GM18519 (cell line): ENCODE measurements around the gene FBXO31.
"Not testable (repeated sequence)": the region's sequence is repeated elsewhere in the genome, so short reads cannot be mapped to it uniquely, and the experiment has no call there.

Source experiments
- ATAC-seq: cut with Tn5 transposase; IDR thresholded peaks from one replicate; pipeline ENCODE4 v1.9.1; 2021; ENCODE audit warnings: mild to moderate bottlenecking, moderate library complexity; ENCODE audit not compliant: unreplicated experiment, low FRiP score

FBXO31 gene

DNA sequence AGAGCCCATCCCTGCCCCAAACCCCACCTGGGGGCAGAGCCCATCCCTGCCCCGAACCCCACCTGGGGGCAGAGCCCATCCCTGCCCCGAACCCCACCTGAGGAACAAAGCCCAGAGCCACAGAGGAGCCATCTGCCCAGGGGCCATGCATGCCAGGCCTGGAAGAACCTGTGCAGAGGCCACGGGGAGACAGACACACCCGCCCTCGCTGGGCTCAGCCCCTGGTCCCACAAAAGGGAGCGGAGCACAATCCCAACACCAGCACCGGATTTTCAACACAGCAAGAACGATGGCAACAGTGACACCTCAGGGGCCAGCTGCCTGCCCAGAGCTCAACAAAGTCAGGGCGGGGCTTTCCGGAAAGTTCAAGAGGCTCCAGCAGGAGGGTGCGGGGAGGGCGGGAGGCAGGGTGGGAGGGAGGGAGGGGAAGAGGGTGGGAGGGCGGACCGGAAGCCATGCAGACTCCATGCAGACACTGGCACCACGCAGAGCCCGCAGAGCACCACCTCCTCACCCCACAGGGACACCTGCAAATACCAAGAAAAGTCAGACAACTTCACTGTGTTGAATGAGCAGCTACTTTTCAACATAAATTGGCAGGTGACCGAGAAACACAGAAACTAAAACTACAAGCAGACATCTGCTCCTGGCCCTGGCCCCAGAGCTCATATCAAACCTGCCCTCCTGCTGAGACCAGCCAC lies 38.5 kb downstream of the FBXO31 start:
- ATAC-seq: no peak

DNA sequence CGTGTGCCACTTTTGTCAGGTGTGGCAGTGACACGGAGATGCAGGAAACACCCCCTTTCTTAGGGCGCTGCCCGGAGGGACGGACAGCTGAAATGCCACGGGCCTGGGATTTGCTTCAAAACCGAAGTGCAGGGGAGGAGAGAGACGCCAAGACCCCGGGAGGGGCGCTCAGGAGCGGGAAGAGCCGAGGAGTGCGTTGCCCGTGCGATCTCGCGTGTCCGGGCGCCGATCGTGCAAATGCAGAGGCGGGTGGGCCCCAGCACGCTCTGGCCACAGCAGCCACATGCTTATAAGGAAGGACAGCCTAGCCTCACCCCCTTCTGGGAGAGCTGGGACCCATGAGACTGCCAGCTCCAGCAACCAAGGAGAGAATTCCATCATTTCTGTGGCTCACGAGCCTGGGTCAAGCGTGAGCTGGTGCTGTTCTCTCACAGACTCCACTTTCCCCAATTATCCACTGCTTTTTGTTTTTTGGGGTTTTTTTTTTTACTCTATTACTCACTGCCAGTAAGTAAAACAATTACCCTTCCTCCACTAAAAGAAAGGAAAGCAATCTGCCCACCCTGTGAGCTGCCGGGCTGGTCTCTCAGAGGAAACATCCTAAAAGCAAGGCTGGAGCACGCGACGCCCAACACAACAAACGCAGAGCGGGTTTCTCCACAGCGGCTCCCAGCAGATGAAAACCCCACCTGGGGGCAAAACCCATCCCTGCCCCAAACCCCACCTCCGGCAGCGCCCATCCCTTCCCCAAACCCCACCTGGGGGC lies 39.2 kb downstream of the FBXO31 start:
- ATAC-seq: no peak

DNA sequence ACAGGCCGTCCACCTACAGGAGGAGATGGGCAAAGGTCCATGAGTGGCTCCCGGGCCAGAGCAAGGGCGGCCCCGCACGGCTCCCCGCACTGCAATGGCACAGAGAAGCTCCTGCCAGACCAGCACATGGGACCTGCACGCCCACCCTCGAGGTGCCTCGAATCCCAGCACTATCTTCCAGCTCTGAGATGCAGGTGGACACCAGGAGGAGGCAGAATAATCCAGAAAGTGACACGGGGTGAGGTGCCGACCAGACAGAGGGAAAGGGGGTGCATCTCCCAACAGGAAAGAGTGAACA lies 39.9 kb downstream of the FBXO31 start:
- no peak for ATAC-seq

DNA sequence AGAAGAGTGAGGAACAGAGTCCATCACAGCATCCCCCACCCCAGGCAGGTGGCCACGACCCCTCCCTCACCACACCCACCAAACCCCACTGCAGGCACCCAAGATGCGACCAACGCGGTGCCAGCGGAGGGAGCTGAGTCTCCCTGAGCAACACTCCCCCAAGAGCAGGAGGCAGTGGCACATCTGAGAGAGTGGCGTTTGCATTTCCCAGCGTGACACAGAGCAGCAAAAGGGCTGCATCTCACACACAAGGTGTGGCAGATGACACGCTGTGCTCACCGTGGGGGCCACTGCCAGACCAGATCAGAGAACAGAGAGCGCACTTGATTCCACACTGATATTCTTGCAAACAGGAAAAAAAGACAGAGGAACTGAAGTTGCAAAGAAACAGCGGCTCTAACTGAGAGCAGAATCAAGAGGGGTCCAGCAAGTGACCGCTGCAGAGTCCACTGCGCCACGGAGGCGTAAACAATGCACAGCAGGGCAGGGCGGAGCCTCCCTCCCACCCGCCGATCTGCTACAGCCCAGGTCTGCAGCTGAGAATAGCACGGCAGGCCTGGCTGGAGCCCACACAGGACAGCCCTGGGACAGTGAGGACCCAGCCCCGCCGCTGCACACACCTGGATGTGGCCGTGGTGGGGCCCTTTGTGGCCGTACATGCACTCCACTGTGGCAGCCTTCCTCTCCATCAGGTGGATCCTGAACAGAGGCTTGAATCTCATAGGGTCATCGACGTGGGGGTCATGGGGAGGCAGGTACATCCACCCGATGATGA lies 40.4 kb downstream of the FBXO31 start:
- ATAC-seq: no peak

DNA sequence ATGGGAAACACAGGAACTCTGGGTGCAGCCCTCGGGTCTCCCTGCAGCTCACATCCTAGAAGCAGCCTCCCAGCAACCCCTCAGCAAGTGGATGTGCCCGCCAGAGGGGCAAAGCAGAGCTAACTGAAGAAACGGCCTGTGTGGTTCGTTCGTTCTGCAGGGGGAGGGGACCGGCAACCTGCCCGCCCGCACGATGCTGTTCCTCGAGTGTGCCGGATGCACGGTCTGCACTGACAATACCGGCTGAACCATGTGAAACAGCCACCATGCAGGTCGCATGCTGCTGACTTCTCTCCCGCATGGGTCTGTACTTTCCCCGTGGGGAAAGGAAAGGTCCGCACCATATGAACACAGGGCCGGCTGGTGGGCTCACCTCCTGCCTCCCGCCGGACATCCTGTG lies 41.1 kb downstream of the FBXO31 start:
- no peak for ATAC-seq

DNA sequence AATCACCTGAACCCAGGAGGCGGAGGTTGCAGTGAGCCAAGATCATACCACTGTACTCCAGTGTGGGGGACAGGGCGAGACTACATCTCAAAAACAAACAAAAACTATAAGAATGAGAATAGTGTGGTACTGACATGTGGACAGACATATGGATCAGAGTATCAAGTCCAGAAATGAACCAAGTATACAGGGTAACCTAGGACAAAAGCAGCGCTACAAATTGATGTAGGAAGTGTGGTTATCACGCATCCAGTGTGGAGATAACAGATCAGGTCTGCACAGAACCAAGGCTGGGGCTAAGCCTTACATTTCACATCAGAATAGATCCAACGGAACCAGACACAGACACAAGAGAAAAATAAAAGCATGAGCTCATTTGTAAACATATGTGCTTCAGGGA lies 43.4 kb downstream of the FBXO31 start:
- ATAC-seq: no peak

DNA sequence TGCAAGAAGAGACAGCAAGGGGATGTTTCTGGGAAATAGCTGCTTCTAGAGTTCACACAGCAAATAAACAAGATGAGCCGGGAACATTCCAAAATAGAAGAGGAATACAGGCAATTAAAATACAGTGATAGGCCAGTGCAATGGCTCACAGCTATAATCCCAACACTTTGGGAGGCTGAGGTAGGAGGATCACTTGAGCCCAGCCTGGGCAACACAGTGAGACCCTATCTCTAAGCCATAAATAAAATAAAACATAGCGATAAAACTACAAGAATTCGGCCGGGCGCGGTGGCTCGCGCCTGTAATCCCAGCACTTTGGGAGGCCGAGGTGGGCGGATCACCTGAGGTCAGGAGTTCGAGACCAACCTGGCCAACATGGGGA lies 43.9 kb downstream of the FBXO31 start:
- ATAC-seq: not testable (repeated sequence)

DNA sequence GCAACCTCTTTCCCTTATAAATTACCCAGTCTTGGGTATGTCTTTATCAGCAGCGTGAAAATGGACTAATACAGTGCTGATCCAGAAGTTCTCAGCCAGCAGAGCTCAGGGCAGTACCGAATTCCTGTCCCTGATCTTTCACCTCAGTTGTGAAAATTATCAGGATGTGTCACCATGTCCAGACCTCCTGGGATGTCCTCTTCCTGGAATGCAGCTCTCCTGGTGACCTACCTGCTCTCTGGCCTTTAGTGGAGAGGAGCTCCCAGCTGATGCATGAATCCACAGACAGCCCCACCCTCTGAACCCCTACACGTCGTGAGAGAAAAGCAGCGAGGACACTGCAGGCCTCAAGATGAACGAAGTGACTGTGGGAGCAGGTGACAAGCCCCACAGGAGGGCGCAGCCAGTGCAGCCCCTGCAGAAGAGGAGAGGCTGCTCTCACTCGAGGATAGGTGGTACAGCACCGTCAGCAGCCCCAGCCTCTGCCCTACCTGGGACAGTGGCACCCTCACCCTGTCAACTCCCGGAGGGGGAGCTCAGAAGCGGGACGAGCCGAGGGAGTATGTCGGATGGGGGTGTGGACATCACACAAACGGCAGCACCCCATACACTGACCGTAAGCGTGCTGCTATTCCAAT lies 44.4 kb downstream of the FBXO31 start:
- ATAC-seq: no peak

DNA sequence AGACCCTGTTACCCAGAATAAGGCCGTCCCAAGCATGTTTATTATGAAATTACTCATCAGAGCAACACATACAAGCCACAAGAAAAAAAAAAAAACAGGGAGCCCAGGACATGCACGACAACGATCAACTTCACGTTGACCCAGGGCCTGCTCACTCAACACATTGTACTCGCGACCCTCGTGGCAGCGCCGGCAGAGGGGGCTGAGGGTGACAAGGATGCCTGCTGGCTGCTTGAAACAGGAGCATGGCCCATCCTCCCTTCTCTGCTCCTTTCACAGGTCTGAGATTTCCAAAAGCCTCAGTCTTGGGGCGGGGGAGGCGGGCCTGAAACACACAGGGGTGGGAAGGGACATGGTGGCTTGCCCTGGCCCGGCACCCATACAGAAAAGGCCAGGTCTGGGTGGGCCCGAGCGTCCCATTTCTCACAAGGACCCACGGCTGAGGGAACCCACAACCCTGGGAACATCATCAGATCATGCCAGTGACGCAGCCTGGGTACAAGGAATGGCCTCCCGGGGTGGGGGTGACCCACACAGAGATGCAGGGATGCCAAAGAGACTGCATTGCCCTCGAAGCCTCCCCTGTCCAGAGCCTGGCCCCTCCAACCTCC lies 45.3 kb downstream of the FBXO31 start:
- ATAC-seq: no peak

DNA sequence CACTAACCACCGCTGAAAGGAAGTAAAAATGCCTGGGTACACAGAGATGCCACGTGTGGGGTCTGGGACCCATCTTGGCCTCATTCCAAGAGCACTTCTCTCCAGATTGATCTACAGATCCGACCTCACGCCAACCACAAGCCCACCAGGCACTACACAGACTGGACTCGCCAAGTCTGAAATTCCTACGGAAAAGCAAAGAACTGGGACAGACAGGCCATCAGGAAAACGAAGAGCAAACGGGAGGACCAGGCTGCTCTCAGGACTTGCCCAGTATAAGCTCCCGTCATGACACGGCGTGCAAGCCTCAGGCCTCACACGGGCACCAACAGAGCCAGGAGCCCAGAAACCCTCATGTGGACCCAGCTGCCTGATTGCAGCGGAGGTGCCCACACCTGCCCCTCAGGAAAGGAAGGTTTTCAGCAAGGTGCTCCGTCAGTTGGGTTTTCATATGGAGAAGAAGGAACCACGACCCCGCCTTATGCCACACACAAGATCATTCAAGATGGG lies 46.3 kb downstream of the FBXO31 start:
- no peak for ATAC-seq

DNA sequence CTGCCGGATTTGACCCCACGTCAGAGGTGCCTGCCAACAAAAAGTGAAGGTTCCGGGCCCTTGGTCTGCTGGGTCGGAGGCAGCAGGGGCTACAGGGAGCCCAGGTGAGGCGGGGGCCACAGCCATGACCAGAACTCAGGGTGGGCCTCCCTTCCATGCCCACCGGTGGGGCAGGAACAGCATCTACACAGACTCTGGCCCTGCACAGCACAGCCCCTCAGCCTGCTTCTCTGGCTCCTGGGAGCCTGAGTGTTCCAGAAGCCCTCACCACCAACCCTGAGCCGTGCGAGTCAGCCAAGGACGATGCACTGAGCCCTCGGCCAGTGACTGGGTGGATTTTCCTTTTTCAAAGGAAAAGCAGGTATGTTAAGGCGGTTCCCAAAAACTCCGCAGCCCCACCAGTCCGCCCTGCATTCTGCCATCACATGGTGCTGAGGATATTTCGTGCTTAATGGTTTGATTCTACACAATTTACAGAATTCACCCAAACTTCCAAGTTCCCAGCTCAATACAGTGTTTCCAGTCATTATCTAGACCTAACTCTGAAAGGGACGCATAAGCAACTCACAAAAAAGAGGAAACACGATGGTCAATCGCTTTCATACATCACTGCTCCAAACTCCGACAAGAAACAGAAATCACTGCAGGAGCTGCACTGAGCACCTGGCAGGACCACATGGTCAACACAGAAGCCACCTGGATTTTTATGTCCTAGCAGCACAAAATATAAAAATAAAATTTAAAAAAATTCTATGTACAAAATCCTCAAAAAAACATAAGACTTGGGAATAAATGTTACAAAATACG lies 46.9 kb downstream of the FBXO31 start:
- ATAC-seq: no peak

DNA sequence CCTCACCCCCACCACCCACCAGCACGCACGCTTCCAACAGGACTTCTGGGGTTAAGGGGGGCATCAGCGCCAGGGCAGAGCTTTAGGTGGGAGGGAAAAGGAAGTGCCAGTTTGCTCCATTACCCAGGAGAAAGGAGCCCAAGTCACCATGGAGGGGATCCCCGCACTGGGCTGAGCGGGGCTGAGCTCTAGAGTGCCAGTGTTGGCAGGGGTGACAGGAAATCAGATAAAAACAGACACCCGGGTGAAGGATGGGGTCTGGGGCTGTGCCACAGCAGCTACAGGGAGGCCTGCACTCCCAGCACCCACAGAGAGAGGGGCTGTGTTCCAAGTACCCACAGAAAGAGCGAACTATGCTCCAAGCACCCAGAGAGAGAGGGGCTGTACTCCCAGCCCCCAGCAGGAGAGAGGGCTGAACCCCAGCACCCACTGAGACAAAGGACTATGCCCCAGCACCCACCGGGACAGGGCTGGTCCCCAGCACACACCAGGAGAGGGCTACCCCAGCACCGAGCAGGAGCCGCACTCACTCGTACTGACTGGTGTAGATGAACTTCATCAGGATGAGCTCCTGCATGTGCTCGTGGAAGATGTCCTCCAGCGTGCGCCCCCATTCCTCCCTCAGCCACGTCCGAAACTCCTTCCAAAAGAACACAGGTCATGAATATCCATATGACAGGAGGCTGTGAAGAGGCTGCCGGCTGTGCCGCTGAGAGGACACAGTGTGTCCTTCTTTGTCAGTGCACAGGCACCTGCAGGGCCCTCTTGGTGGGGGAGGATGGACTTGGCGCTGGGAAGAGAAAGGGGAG lies 47.7 kb downstream of the FBXO31 start:
- no peak for ATAC-seq

DNA sequence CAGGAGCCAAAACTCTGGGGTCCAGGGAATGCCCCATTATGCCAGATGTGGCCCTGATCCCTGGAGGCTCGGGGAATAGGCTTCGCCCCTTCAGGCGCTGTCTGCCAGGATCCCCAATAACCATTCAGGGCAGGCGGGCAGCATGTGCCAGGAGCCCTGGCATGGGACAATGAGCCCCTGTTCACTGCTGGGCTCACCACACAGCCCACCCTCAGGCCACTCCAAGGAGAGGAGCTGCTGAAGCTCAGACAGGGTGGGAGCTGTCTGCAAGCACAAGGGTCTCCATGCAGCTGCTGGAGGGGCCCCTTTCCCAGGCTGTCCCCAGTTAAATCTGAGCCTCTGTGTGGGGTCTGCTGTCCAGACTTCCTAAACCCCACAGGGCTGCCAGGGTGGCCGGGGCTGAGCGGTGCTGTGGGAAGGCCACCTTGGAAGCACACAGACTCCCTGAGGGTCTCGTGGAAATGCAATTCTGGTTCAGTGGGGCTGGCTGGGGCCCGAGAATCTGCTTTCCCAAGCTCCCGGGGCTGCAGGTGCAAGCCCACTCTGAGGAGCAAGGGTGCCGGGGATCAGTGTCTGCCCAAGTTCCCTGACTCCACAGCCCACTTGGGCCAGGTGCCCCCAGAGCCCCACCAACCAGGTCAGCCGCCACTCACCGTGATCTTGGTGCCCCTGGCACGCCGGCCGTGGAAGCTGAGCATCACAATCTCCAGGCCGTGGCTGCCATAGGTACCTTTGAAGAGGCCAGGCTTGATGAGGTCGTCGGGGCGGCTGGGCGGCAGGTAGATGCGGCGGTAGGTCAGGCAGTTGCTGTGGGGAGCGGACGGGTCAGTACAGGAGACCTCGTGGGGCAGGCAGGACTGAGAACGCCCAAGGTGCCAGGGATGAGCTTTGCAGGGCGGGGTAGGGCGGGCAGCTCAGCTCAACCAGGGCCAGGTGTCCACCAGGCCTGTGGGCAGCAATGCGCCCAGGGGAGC lies 48.6 kb downstream of the FBXO31 start:
- ATAC-seq: no peak

DNA sequence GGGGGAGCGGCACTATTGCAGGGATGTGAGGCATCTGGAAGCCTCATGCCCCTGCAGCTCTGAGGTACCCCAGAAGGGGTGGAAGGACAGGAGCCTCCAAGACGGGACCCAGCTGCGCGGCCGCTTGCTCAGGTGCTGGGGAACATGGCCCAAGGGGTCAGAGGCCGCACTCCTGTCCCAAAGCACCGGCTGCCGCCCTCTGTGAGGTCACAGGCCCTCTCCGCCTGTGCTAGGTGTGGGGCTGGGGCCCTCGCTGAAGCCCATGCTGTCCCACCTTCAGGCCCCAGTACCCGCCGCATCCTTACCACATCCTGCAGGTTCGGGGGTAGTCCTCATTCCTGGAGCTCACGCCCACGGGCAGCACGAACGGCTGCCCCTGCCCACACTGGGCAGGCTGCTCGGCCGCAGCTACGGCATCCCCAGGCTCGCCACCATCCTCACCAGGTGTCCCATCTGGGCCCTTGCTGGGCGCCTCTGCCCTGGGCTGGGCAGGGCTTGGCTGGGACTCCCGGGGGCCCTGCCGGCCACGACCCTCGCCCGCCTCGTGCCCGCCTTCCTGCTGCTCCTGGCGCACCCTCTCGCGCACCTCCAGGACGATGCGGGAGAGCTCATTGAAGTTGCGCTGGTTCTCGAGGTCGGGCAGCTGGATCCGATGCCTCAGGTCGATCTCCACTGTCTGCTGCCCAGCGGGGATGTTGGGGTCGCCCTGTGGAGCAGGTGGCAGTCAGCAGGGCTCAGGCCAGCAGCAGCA lies 49.8 kb downstream of the FBXO31 start:
- no peak for ATAC-seq

DNA sequence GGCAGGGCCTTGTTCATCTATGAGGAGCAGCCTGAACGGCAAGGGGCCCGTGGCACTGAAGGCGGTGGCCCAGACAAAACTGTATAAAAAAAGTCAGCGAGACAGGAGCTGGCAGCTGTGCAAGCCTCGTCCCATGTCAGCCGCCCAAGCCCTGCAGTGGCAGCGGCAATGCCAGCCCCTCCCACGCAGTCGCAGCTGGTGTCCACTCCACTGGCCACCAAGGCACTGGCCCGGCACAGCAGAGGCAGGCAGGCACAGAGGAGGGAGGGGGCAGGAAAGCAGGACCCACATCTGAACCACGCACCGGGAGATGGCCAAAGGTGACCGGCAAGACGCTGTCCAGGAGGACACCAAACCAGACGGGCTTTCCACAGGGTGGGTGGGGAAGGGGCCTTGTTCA lies 50.5 kb downstream of the FBXO31 start:
- ATAC-seq: no peak

DNA sequence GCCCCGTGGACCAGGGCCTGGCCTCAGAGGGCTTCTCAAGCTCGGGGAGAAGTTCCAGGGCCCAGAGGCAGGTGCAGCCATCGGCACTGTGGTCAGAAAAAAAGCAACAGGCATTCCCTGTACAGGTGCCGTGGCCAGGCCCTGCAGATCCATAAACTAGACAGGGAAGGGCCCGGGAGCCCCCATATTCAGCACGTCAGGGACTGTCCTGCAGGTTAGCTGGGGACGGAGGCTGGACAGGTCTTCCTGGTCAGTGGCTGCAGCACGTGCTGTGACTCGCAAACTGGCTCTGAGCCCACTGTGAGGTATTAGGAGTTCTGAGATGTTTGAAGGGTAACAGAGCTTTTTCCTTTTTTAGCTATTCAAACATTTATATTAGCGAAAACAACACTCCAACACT lies 51.4 kb downstream of the FBXO31 start:
- no peak for ATAC-seq

DNA sequence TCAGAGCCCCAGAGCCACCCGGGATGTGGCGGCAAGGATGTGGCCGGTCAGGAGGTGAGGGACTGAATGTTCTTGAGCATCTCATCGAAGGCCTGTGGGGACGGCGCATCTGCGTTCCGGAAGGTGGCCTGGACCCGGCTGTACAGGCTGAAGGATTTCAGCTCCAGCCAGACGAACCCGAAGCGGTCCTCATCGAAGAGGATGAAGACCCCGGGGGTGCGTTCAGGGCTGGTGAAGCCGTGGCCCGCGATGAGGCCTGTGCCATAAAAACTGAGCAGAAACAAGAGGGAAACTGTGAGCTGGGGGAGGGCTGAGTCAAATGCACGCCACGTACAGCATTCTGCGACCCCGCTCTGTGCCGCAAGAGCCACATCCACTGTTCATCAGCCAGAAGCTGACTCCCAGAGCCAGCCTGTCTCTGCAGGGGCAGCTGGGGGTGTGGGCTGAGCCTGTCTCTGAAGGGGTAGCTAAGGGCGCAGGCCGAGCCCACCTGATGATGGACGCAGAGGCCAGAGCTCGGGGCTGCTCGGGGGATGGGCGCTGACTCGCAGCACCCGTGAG lies 52.3 kb downstream of the FBXO31 start:
- no peak for ATAC-seq
